ENCODE measurements around the gene ANKDD1A.

DNA sequence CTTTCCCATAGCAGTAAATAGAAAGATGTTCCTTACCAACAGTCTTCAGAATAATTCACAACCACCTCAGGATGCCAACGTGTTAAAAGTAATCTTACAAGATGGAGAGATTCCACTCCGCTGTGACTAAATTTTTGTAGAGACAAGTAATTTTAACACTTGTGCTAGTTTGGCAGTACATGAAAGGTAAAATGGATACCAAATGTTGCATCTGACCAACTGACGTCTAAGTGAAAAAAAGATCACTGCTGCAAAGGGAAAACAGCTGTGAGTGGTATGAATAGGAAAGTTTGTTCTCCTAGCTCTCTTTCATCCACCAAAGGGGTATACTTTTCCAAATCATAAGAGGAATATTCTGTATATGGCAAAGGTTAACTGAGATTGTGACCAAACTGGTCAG lies 75.4 kb downstream of the ANKDD1A start:
- no peak for TF ChIP-seq POLR2A (IDR thresholded peaks at IDR 0.05; ENCODE audit: low read length)
- TF ChIP-seq GATA1 (IDR thresholded peaks at IDR 0.05; ENCODE audit: low read depth, low read length) = no peak
